Mucosa of stomach (tissue), 1 donor: Measurements from ENCODE around the gene MARCO.

ENCODE experiments used
- H3K27me3 ChIP-seq: one replicate; pipeline ENCODE4 v1.7.0; 2013; ENCODE audit warnings: mild to moderate bottlenecking, low read length; ENCODE audit not compliant: control insufficient read depth, insufficient read depth
- H3K36me3 ChIP-seq: one replicate; pipeline ENCODE4 v1.7.0; 2013; ENCODE audit warnings: low read length; ENCODE audit not compliant: control insufficient read depth, insufficient read depth
- H3K4me1 ChIP-seq: one replicate; pipeline ENCODE4 v1.7.0; 2013; ENCODE audit warnings: mild to moderate bottlenecking, low read length; ENCODE audit not compliant: control insufficient read depth, insufficient read depth
- H3K4me3 ChIP-seq: one replicate; pipeline ENCODE4 v1.7.0; 2013; ENCODE audit warnings: low read length
- H3K9ac ChIP-seq: one replicate; pipeline ENCODE4 v1.7.0; 2013; ENCODE audit warnings: mild to moderate bottlenecking, low read length, moderate library complexity
- H3K9me3 ChIP-seq: one replicate; pipeline ENCODE4 v1.7.0; 2013; ENCODE audit warnings: mild to moderate bottlenecking, low read length, moderate library complexity; ENCODE audit not compliant: control insufficient read depth
- donor health status: Pancreatic carcinoma.

The MARCO gene

GRCh38 chr2:118980573-118980972 lies 38.6 kb downstream of the MARCO start:
- H3K4me1 ChIP-seq = no peaks in the 10 kb centered on the region
- H3K9ac ChIP-seq = no peak overlapping the region
- no peaks in the 10 kb centered on the region for H3K27me3 ChIP-seq
- no peaks in the 10 kb centered on the region for H3K36me3 ChIP-seq
- no peaks in the 10 kb centered on the region for H3K9me3 ChIP-seq
- no peak overlapping the region for H3K4me3 ChIP-seq

- Histone ChIP-seq H3K27me3 (no peaks in the 10 kb centered on the region), H3K4me3 (no peak overlapping the region), H3K4me1 (no peaks in the 10 kb centered on the region), H3K9ac (no peak overlapping the region), H3K9me3 (no peaks in the 10 kb centered on the region), H3K36me3 (no peaks in the 10 kb centered on the region)
Measured at GRCh38 chr2:118981632-118982031, 39.6 kb downstream of the MARCO start.

DNA sequence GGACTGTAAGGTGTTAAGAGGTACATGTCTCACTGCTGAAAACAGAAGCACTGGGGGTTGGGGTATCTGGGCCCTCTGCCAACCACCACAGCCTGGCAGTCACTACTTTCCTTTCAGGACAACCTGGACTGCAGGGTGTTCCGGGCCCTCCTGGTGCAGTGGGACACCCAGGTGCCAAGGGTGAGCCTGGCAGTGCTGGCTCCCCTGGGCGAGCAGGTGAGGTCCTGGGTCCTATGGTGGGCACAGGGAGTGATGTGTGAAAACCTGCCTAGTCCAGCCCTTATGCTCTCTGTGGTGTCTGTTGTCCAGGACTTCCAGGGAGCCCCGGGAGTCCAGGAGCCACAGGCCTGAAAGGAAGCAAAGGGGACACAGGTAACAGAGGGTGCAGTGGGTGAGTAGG lies 40.0 kb downstream of the MARCO start:
- H3K4me1 ChIP-seq = no peaks in the 10 kb centered on the region
- no peaks in the 10 kb centered on the region for H3K36me3 ChIP-seq
- no peak overlapping the region for H3K4me3 ChIP-seq
- H3K9me3 ChIP-seq = no peaks in the 10 kb centered on the region
- H3K9ac ChIP-seq = no peak overlapping the region
- H3K27me3 ChIP-seq = no peaks in the 10 kb centered on the region

GRCh38 chr2:118983133-118983532 lies 41.1 kb downstream of the MARCO start:
- H3K27me3 ChIP-seq = no peaks in the 10 kb centered on the region
- H3K9ac ChIP-seq = no peak overlapping the region
- no peaks in the 10 kb centered on the region for H3K36me3 ChIP-seq
- H3K4me3 ChIP-seq = no peak overlapping the region
- H3K9me3 ChIP-seq = no peaks in the 10 kb centered on the region
- no peaks in the 10 kb centered on the region for H3K4me1 ChIP-seq

- H3K9me3 ChIP-seq = no peaks in the 10 kb centered on the region
- no peaks in the 10 kb centered on the region for H3K4me1 ChIP-seq
Measured at GRCh38 chr2:118983915-118984314, 41.9 kb downstream of the MARCO start.

GRCh38 chr2:118986738-118987137 lies 44.7 kb downstream of the MARCO start:
- no peaks in the 10 kb centered on the region for H3K4me1 ChIP-seq
- no peak overlapping the region for H3K9ac ChIP-seq
- no peak overlapping the region for H3K4me3 ChIP-seq

More at GRCh38 chr2:118983915-118984314, 41.9 kb downstream of the MARCO start:
- Histone ChIP-seq H3K4me3 (no peak overlapping the region), H3K27me3 (no peaks in the 10 kb centered on the region), H3K9ac (no peak overlapping the region), H3K36me3 (no peaks in the 10 kb centered on the region)

GRCh38 chr2:118987886-118988285 lies 45.9 kb downstream of the MARCO start:
- Histone ChIP-seq H3K27me3 (no peaks in the 10 kb centered on the region), H3K4me1 (no peaks in the 10 kb centered on the region), H3K9me3 (no peaks in the 10 kb centered on the region), H3K36me3 (no peaks in the 10 kb centered on the region), H3K9ac (no peak overlapping the region), H3K4me3 (no peak overlapping the region)

More at GRCh38 chr2:118986738-118987137, 44.7 kb downstream of the MARCO start:
- H3K27me3 ChIP-seq = no peaks in the 10 kb centered on the region
- no peaks in the 10 kb centered on the region for H3K36me3 ChIP-seq
- H3K9me3 ChIP-seq = no peaks in the 10 kb centered on the region

- H3K36me3 ChIP-seq = no peaks in the 10 kb centered on the region
Measured at GRCh38 chr2:118988706-118989105, 46.7 kb downstream of the MARCO start.

GRCh38 chr2:118989481-118989880 lies 47.5 kb downstream of the MARCO start:
- Histone ChIP-seq H3K9me3 (no peaks in the 10 kb centered on the region), H3K27me3 (no peaks in the 10 kb centered on the region), H3K36me3 (no peaks in the 10 kb centered on the region), H3K4me3 (no peak overlapping the region), H3K4me1 (no peaks in the 10 kb centered on the region), H3K9ac (no peak overlapping the region)

More at GRCh38 chr2:118988706-118989105, 46.7 kb downstream of the MARCO start:
- H3K9ac ChIP-seq = no peak overlapping the region
- no peaks in the 10 kb centered on the region for H3K27me3 ChIP-seq
- H3K9me3 ChIP-seq = no peaks in the 10 kb centered on the region
- no peak overlapping the region for H3K4me3 ChIP-seq
- no peaks in the 10 kb centered on the region for H3K4me1 ChIP-seq

GRCh38 chr2:118990757-118991545 lies 49.0 kb downstream of the MARCO start:
- no peaks in the 10 kb centered on the region for H3K27me3 ChIP-seq
- no peak overlapping the region for H3K4me3 ChIP-seq
- no peaks in the 10 kb centered on the region for H3K4me1 ChIP-seq
- no peak overlapping the region for H3K9ac ChIP-seq
- H3K36me3 ChIP-seq = no peaks in the 10 kb centered on the region
- H3K9me3 ChIP-seq = no peaks in the 10 kb centered on the region

DNA sequence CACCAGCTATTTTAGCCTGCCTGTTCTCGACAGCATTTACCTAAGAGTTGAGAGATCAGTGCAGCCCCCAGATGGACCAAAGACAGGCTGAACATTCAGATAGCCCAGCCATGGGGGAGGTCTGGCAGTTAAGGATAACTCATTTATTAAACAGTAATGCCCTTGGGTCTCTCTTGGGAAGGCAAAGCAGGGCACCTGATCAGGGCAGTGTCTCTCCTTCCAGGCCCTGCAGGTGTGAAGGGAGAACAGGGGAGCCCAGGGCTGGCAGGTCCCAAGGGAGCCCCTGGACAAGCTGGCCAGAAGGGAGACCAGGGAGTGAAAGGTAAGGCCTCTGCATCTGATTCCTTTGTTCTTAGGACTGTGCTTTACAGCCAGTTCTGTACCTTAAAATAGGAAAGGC lies 49.6 kb downstream of the MARCO start:
- H3K27me3 ChIP-seq = no peaks in the 10 kb centered on the region

GRCh38 chr2:118992740-118993391 lies 50.9 kb downstream of the MARCO start:
- no peaks in the 10 kb centered on the region for H3K9me3 ChIP-seq
- H3K27me3 ChIP-seq = no peaks in the 10 kb centered on the region
- no peaks in the 10 kb centered on the region for H3K4me1 ChIP-seq
- no peak overlapping the region for H3K4me3 ChIP-seq
- H3K36me3 ChIP-seq = no peaks in the 10 kb centered on the region
- no peak overlapping the region for H3K9ac ChIP-seq

More for the DNA sequence above, 49.6 kb downstream of the MARCO start:
- no peak overlapping the region for H3K4me3 ChIP-seq
- H3K9me3 ChIP-seq = no peaks in the 10 kb centered on the region
- H3K9ac ChIP-seq = no peak overlapping the region
- no peaks in the 10 kb centered on the region for H3K36me3 ChIP-seq
- no peaks in the 10 kb centered on the region for H3K4me1 ChIP-seq
